ENCODE results near the gene COMMD2.
A peak's percentile ranks its signal among the peaks of the same experiment; 100 is the strongest.

Gene COMMD2

DNA sequence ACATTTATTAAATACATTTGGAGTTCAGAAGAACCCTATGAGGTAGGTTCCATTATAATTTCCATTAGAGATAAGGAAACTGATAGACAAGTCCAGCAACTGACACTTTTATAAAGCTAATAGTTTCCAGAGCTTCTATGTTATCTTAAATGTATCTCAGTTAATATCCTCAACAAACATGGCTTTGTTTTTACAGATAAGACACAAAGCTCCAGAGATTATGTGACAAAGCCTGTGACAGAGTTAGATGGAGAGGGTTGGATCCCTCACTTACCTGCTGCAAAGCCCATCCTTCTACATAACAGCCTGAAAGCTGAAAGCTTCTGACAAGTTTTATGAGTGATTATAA, 473 bp upstream of the COMMD2 start:
- DNase-seq (ENCODE audit: low read depth): no peak
- H3K4me3 ChIP-seq (ENCODE audit: control insufficient read depth, low read depth, low read length): peak overlapping the region; percentile 90
- TF ChIP-seq, protein P1, sequence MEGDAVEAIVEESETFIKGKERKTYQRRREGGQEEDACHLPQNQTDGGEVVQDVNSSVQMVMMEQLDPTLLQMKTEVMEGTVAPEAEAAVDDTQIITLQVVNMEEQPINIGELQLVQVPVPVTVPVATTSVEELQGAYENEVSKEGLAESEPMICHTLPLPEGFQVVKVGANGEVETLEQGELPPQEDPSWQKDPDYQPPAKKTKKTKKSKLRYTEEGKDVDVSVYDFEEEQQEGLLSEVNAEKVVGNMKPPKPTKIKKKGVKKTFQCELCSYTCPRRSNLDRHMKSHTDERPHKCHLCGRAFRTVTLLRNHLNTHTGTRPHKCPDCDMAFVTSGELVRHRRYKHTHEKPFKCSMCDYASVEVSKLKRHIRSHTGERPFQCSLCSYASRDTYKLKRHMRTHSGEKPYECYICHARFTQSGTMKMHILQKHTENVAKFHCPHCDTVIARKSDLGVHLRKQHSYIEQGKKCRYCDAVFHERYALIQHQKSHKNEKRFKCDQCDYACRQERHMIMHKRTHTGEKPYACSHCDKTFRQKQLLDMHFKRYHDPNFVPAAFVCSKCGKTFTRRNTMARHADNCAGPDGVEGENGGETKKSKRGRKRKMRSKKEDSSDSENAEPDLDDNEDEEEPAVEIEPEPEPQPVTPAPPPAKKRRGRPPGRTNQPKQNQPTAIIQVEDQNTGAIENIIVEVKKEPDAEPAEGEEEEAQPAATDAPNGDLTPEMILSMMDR (IDR thresholded peaks at IDR 0.05; ENCODE audit: control insufficient read depth, insufficient read depth, low read depth, low read length, missing control alignments): no peak

DNA sequence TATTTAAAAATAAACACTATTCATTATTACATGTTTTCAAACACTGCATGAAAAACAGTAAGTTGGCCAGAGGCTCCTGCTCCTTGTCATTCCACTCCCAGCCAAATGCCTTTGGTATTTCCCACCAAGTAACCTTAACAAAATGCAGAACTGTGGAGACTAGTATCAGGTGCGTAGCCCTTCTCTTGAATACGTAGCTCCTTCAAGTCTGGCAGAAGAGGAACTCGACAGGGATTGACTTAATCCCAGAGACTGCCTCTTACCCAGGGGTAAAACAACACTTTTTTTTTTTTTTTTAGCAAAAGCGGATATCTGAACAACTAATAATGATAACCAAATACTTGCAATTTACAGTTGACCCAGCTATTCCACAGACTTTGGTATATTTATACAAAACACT, 738 bp downstream of the COMMD2 start:
- TF ChIP-seq, protein P1 (IDR thresholded peaks at IDR 0.05; ENCODE audit: control insufficient read depth, insufficient read depth, low read depth, low read length, missing control alignments): no peak
- H3K4me3 ChIP-seq (ENCODE audit: control insufficient read depth, low read depth, low read length): peak overlapping the region; percentile 90

DNA sequence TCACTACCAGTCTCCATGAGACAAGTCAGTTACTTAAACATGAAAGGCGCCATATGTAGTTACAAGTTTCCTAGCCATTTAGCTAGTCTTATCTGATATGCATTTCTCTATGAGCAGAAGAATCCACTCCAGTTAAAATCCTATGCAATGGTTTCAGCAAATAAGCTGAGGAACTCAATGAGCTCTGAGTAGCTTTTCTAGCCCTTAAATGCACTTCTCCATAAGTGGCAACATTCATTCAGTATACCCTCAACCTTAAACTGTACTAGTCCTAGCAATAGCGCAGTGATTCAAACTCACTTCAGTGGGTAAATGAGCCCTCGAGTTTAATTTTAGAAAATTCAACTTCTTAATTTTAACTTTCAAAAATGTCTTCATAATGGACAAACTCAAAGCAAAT, 7.7 kb downstream of the COMMD2 start:
- H3K4me3 ChIP-seq (ENCODE audit: control insufficient read depth, low read depth, low read length): no peak overlapping the region
- TF ChIP-seq, protein P1 (IDR thresholded peaks at IDR 0.05; ENCODE audit: control insufficient read depth, insufficient read depth, low read depth, low read length, missing control alignments): no peak
- no peak for DNase-seq (ENCODE audit: low read depth)

More for the DNA sequence above, 738 bp downstream of the COMMD2 start:
- no peak for DNase-seq (ENCODE audit: low read depth)

DNA sequence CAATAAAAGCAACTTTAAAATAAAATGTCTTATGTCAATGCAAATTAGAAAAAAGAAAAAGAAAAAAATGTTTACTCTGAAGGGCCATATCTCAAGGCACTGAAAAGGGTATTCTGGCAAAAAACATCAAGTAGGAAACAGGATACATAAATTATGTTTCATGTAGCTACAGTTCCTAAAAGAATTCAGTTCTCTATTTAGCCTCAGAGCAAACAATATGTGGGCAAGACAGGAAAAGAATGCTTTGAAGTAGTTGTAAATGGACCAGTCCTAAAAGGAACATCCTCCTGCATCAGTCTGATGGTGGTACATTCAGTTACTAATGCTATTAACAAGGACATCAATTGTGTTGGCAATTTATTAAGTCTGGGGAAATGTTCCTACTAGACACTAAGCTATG, 8.1 kb downstream of the COMMD2 start:
- H3K4me3 ChIP-seq (ENCODE audit: control insufficient read depth, low read depth, low read length): no peak overlapping the region
- TF ChIP-seq, protein P1 (IDR thresholded peaks at IDR 0.05; ENCODE audit: control insufficient read depth, insufficient read depth, low read depth, low read length, missing control alignments): no peak
- no peak for DNase-seq (ENCODE audit: low read depth)

DNA sequence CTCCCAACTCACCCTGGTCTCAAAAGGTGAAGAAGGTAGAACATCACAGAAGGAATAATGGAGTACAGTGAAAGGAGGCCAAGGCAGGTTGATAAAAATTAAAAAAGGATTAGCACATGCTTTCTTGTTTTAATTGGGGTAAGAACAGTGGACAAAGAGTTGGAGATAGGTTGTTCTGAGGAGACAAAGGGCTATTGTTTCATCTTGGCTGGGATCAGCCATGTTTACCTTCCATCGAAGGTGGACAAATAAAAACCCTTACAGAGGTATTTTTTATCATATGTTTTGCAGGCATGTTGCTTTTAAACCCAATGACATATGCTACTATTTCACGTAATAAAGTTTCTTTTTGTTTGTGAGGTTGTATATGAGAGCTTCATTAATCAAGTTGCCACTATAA, 12.9 kb downstream of the COMMD2 start:
- TF ChIP-seq, protein P1 (IDR thresholded peaks at IDR 0.05; ENCODE audit: control insufficient read depth, insufficient read depth, low read depth, low read length, missing control alignments): no peak
- no peak for DNase-seq (ENCODE audit: low read depth)
- H3K4me3 ChIP-seq (ENCODE audit: control insufficient read depth, low read depth, low read length): no peak overlapping the region

DNA sequence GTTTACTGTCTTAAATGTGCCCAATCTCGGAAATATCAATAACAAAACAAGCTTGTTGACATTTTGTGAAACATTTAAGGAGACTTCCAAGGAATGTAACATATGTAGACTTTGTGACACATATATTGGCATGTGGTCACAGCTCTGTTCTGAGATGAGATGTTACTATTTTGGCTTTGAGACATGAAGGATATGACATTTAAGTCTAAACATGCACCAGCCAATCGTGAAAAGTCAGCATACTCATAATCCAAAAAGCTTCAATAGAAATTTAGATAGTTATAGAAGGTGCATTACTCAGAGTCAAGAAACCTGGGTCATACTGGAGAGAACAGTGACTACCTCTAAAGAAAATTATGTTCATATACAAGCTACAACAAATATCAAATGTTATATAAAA, 13.4 kb downstream of the COMMD2 start:
- H3K4me3 ChIP-seq (ENCODE audit: control insufficient read depth, low read depth, low read length): no peak overlapping the region
- DNase-seq (ENCODE audit: low read depth): no peak
- TF ChIP-seq, protein P1 (IDR thresholded peaks at IDR 0.05; ENCODE audit: control insufficient read depth, insufficient read depth, low read depth, low read length, missing control alignments): no peak

DNA sequence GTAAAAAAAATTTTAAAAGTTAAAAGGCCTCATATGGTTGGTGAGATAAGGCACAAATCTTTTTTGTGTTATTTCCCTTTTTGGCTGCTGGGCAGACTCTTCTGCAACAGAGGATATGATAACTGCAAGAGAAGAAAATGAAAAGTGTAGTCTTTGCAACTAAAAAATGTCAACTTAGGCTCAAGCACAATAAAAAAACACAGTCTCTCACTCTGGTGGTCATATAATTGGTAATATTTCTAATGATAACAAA, 15.4 kb downstream of the COMMD2 start:
- no peak overlapping the region for H3K4me3 ChIP-seq (ENCODE audit: control insufficient read depth, low read depth, low read length)
- no peak for DNase-seq (ENCODE audit: low read depth)
- TF ChIP-seq, protein P1 (IDR thresholded peaks at IDR 0.05; ENCODE audit: control insufficient read depth, insufficient read depth, low read depth, low read length, missing control alignments): no peak

Measured in AG09309 (cell line).